ENCODE results near the gene PRSS58. TPM values are rescaled to one million over a fixed set of nuclear protein-coding genes. Genes with fewer than 3 reads are reported as not detected.

Gene PRSS58
- total RNA-seq, 1 experiment from 2014 or later: not detected

DNA sequence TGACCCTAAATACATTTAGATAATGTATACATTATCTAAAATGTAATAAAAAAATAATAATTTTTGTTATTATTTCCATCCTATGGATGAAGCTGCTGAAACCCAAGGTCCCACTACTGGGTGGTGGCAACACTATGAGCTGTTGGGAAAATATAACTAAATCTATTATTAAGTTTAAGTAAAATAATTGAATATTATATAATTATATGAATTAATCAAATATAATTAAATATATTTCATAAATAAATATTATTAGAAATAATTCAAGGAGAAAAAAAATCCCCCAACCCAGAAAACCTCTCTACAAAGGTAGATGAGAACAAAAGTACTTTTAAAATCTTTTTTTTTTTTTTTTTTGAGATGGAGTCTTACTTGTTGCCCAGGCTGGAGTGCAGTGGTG lies 7.9 kb downstream of the PRSS58 start:
- H3K4me3 ChIP-seq (ENCODE audit: low read depth, low read length, poor library complexity, severe bottlenecking): no peak overlapping the region

DNA sequence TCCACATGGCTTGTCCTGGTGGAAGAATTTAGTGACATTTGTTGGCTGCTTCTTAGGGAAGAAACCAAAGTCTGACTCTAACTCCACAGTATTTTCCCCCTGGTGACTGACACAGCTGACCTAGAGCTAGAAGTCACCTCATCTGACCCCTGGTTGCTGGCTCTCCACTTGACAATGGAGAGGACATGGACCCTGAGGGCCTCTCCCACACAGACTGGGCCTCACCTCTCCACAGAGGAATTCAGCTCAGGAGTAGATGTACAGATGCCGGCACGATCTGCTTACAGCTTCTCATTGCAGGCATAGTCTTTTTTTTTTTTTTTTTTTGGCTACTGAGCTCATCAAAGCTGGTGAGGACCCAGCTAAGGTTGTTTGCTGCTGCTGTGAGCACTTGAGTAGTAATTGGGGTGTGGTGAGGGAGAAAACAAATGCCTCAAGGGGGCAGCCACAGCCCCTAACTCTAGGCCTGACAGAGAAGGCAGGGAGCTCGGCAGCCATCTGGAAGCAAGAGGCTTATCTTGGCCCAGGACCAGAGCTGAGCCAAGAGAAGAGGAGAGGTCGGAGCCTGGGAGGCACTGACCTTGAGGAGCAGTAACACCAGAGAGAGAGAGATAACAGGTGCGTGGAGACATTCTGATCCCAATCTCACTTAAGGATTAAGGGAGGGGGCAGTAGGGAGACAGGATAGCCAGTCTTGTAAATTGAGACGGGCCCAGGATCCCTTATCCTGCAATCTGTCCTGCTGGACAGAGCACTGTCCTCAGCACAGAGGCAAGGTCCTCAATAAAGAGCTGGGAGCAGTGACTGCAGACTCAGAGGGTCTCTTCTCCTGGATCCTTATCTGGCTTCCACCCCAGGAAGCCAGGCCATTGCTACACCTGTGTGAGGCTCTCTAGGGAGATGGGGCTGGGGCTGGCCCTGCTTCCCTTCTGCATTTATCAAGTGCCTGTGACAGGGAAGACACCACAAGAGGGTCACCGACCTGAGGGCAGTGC lies 9.4 kb downstream of the PRSS58 start:
- Histone ChIP-seq H3K27me3 (replicated peaks; ENCODE audit: insufficient read depth, low read depth, low read length, poor library complexity) (no peaks in the 10 kb centered on the region), H3K9me3 (ENCODE audit: low read depth, low read length, poor library complexity, severe bottlenecking) (no peaks in the 10 kb centered on the region), H3K4me1 (ENCODE audit: insufficient read depth, low read length, poor library complexity, severe bottlenecking) (no peaks in the 10 kb centered on the region), H3K27ac (ENCODE audit: low read depth, low read length, poor library complexity, severe bottlenecking) (no peak overlapping the region), H3K4me3 (ENCODE audit: low read depth, low read length, poor library complexity, severe bottlenecking) (no peak overlapping the region), H3K36me3 (ENCODE audit: insufficient read depth, low read length, poor library complexity, severe bottlenecking) (no peaks in the 10 kb centered on the region)
- CTCF ChIA-PET: no interaction called here
- TF ChIP-seq EZH2 (IDR thresholded peaks at IDR 0.05; ENCODE audit: borderline replicate concordance, low read depth, low read length, poor library complexity, severe bottlenecking): no peak
- TF ChIP-seq, protein P1, sequence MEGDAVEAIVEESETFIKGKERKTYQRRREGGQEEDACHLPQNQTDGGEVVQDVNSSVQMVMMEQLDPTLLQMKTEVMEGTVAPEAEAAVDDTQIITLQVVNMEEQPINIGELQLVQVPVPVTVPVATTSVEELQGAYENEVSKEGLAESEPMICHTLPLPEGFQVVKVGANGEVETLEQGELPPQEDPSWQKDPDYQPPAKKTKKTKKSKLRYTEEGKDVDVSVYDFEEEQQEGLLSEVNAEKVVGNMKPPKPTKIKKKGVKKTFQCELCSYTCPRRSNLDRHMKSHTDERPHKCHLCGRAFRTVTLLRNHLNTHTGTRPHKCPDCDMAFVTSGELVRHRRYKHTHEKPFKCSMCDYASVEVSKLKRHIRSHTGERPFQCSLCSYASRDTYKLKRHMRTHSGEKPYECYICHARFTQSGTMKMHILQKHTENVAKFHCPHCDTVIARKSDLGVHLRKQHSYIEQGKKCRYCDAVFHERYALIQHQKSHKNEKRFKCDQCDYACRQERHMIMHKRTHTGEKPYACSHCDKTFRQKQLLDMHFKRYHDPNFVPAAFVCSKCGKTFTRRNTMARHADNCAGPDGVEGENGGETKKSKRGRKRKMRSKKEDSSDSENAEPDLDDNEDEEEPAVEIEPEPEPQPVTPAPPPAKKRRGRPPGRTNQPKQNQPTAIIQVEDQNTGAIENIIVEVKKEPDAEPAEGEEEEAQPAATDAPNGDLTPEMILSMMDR (conservative IDR thresholded peaks at IDR 0.05; ENCODE audit: low read depth, low read length): no peak
- POLR2A ChIA-PET (ENCODE audit: low non-redundant PET): no interaction called here
- no peak for DNase-seq (ENCODE audit: low spot score)
- intact Hi-C loops (cut with micrococcal nuclease; ENCODE audit: unreplicated experiment): no loop called here
- no TSS peak for BruUV-seq (replicated peaks)

More for the DNA sequence above, 7.9 kb downstream of the PRSS58 start:
- Histone ChIP-seq H3K27me3 (replicated peaks; ENCODE audit: insufficient read depth, low read depth, low read length, poor library complexity) (no peaks in the 10 kb centered on the region), H3K4me1 (ENCODE audit: insufficient read depth, low read length, poor library complexity, severe bottlenecking) (no peaks in the 10 kb centered on the region), H3K27ac (ENCODE audit: low read depth, low read length, poor library complexity, severe bottlenecking) (no peak overlapping the region), H3K36me3 (ENCODE audit: insufficient read depth, low read length, poor library complexity, severe bottlenecking) (no peaks in the 10 kb centered on the region), H3K9me3 (ENCODE audit: low read depth, low read length, poor library complexity, severe bottlenecking) (no peaks in the 10 kb centered on the region)
- intact Hi-C loops (cut with micrococcal nuclease; ENCODE audit: unreplicated experiment): no loop called here
- ChIA-PET CTCF (no interaction called here), POLR2A (ENCODE audit: low non-redundant PET) (no interaction called here)
- no peak for DNase-seq (ENCODE audit: low spot score)
- TF ChIP-seq, protein P1 (conservative IDR thresholded peaks at IDR 0.05; ENCODE audit: low read depth, low read length): no peak
- no TSS peak for BruUV-seq (replicated peaks)

DNA sequence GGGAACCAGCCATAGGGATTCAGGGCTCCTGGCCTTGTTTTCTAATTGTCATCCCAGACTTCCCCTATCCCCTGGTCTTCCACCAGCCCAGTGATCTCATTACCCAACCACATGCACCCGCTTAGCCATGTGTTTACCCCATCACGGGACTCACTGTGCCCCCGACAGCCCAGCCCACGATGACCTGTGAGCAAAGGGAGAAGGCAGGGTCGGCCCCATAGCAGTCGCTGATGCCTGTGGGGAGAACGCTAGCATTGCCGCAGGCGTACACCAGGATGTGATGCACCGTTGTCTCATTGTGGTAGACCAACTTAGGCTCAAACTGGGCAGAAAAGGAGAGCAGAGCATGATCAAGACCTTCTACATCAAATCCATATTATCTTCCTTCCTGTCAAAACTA lies 14.0 kb downstream of the PRSS58 start:
- Histone ChIP-seq H3K27ac (ENCODE audit: low read depth, low read length, poor library complexity, severe bottlenecking) (no peak overlapping the region), H3K27me3 (replicated peaks; ENCODE audit: insufficient read depth, low read depth, low read length, poor library complexity) (no peaks in the 10 kb centered on the region), H3K4me1 (ENCODE audit: insufficient read depth, low read length, poor library complexity, severe bottlenecking) (no peaks in the 10 kb centered on the region), H3K9me3 (ENCODE audit: low read depth, low read length, poor library complexity, severe bottlenecking) (no peaks in the 10 kb centered on the region), H3K36me3 (ENCODE audit: insufficient read depth, low read length, poor library complexity, severe bottlenecking) (no peaks in the 10 kb centered on the region), H3K4me3 (ENCODE audit: low read depth, low read length, poor library complexity, severe bottlenecking) (no peak overlapping the region)
- CTCF ChIA-PET: no interaction called here
- POLR2A ChIA-PET (ENCODE audit: low non-redundant PET): no interaction called here
- no TSS peak for BruUV-seq (replicated peaks)
- TF ChIP-seq, protein P1 (conservative IDR thresholded peaks at IDR 0.05; ENCODE audit: low read depth, low read length): no peak
- TF ChIP-seq EZH2 (IDR thresholded peaks at IDR 0.05; ENCODE audit: borderline replicate concordance, low read depth, low read length, poor library complexity, severe bottlenecking): no peak
- intact Hi-C loops (cut with micrococcal nuclease; ENCODE audit: unreplicated experiment): no loop called here
- no peak for DNase-seq (ENCODE audit: low spot score)
